ENCODE results near the gene UGT1A9.

The UGT1A9 gene

DNA sequence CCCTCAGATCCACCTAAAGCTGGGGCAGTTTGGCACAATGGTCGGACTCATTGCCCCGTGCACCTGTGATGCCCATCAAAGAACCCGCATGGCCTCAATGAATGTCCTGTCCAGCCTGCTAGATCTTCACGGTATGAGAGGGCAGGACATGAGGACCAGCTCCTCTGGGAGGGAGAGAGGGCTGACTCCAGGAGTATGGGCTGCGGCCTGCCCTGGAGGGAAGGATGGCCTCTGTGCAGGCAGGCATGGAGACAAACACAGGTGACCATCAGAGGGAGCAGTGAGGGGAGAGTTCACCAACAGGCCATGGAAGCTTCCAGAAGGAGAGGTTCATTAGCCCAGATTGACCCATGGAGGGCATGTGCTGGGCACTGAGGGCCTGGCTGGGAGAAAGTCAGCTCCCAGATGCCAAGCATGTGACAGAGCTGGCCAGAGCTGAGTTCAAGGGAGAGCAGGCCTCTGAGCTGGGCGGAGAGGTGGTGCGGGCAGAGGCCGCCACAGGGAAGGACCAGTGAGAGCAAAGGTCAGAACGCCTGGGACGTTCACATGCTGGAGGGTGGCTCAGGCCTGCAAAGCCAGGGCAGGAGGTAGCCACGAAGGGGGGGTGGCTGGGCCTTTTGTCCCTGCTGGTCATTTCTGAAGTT, 146.4 kb downstream of the UGT1A9 start:
- DNase-seq = no peak

DNA sequence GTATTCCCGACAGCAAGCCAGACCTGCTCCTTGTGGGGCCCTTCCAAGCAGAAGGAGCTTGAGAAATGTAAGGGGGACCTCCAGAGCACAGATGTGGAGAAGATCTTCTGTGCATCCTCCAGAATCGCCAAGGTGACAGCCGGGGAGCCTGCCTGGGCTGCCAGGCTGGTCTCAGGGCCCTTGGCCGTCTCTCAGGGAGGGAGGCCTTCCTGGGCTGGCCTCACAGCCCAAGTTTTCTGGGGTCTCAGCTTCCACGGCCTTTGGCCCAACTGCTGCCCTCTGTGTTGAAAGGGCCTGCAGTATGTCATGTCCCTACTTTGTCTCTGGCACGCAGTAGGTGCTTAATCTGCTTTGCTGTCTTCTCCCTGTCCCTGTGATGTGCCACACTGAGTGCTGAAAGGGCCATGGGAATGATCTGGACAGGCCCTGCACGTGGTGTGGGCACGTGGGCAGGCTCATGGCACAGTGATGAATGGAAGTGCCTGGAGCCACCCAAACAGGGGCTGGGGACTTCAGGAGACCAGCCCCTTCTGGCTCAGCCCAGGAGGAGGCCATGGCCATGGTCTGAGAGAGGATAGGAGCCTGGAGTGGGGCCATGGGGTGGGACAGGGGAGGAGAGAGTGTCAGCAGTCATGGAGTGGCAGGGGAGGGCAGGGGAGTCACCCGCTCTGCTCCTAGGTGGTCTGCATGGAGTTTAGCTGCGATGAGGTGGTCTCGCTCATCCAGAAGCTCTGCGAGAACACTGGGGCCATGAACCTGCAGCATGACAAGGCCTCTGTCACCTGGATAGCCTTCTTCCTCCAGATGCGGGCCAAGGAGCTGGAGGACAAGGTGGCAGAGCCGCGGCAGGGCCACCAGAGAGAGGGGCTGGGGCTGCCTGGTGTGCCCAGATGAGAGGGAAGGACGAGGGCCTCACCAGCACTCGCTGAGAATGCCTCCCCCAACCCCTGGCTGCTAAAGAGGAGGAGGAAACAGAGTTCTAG, 147.2 kb downstream of the UGT1A9 start:
- DNase-seq = no peak

- no peak for DNase-seq
Measured at GRCh38 chr2:233819884-233820773, 148.4 kb downstream of the UGT1A9 start.

GRCh38 chr2:233820774-233821105, 149.0 kb downstream of the UGT1A9 start:
- DNase-seq = no peak

DNA sequence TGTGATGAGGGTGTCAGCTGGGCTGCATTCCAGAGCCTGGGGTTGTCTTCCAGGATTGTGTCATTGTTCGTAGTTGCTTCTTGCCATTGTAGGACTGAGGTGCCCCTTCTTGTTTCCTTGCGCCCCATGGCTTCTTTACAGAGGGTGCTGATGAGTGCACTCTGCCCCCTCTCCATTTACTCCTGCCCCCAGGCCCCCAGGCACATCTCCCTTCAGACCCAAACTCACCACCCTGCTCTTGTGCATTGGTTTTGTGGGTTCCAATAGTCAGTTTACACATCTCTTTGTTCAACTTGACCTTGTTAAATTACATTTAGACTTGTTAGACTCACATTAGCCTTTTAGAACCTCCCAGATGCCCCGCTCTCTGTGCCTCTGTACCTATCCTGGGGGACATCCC, 149.5 kb downstream of the UGT1A9 start:
- no peak for DNase-seq

GRCh38 chr2:233821709-233822100, 150.0 kb downstream of the UGT1A9 start:
- DNase-seq = no peak

- DNase-seq = no peak
Measured at GRCh38 chr2:233822101-233822771, 150.5 kb downstream of the UGT1A9 start.
